Natural killer cell (primary cell): Measurements from ENCODE around the gene CMTR2. TPM values are rescaled to one million over a fixed set of nuclear protein-coding genes. Genes with fewer than 3 reads are reported as not detected.
A peak's percentile ranks its signal among the peaks of the same experiment; 100 is the strongest.

ENCODE experiments used
- ATAC-seq, 3 donors: fragments of 150-1000 bp in 2 of 3; fragments of 200-7000 bp in 1 of 3; cut with Tn5 transposase; 1 replicate in 1 of 3; 2 replicates in 2 of 3; pipeline ENCODE4 v1.10.0; 2021; ENCODE audit warnings: mild to moderate bottlenecking in 2 of 3, moderate library complexity in 2 of 3
- DNase-seq, 2 donors: peaks; one replicate each; pipeline versions ENCODE4 v3.0.0 to v3.0.0-alpha.2; 2013 to 2021; ENCODE audit warnings: mixed read lengths in 1 of 2
- H3K27ac ChIP-seq: one replicate; pipeline ENCODE4 v1.5.1; 2013; ENCODE audit warnings: mild to moderate bottlenecking, low read length
- H3K27me3 ChIP-seq: one replicate; pipeline ENCODE4 v1.6.1; 2013; ENCODE audit warnings: low read length; ENCODE audit not compliant: control insufficient read depth, insufficient read depth
- H3K36me3 ChIP-seq: one replicate; pipeline ENCODE4 v1.6.1; 2013; ENCODE audit warnings: low read length; ENCODE audit not compliant: control insufficient read depth, insufficient read depth
- H3K4me1 ChIP-seq: one replicate; pipeline ENCODE4 v1.6.1; 2013; ENCODE audit warnings: low read length; ENCODE audit not compliant: control insufficient read depth, insufficient read depth
- H3K4me3 ChIP-seq: one replicate; pipeline ENCODE4 v1.5.1; 2013; ENCODE audit warnings: low read length
- H3K9me3 ChIP-seq: one replicate; pipeline ENCODE4 v1.6.1; 2013; ENCODE audit warnings: low read length; ENCODE audit not compliant: control insufficient read depth, insufficient read depth
- H3K27ac Mint-ChIP-seq, 2 donors: one replicate each; pipeline ENCODE4 v1.8.0; 2022; ENCODE audit warnings: mild to moderate bottlenecking in 2 of 2, mixed read lengths in 2 of 2, moderate library complexity in 1 of 2
- H3K27me3 Mint-ChIP-seq, 2 donors: one replicate each; pipeline ENCODE4 v1.8.0; 2022; ENCODE audit warnings: low read depth in 2 of 2, mixed read lengths in 2 of 2
- H3K36me3 Mint-ChIP-seq: one replicate; pipeline ENCODE4 v1.8.0; 2022; ENCODE audit warnings: mixed read lengths
- H3K4me1 Mint-ChIP-seq, 2 donors: one replicate each; pipeline ENCODE4 v1.8.0; 2022; ENCODE audit warnings: mixed read lengths in 2 of 2
- H3K4me3 Mint-ChIP-seq: one replicate; pipeline ENCODE4 v1.8.0; 2022; ENCODE audit warnings: mild to moderate bottlenecking, moderate library complexity, mixed read lengths
- H3K9me3 Mint-ChIP-seq, 2 donors: one replicate each; pipeline ENCODE4 v1.8.0; 2022; ENCODE audit warnings: mixed read lengths in 2 of 2
- CTCF ChIP-seq: fragments of 200-600 bp; IDR thresholded peaks from one replicate; pipeline ENCODE4 v1.8.0; 2022; ENCODE audit warnings: antibody characterized with exemption
- WGBS: methylation state at CpG from one replicate; pipeline ENCODE4 v1.1.7; 2013; ENCODE audit warnings: missing lambda C conversion rate; ENCODE audit not compliant: insufficient coverage; 5-methylcytosine and 5-hydroxymethylcytosine counted together
- intact Hi-C: fragments of 100-400 bp; cut with micrococcal nuclease; formaldehyde crosslinking; loops from one replicate; pipeline ENCODE4 v1.14.2; 2022
- total RNA-seq, 4 donors: library from RNA; stranded (reverse); fragments of 120-200 nt in 1 of 4; gene quantifications; one replicate each; pipeline versions ENCODE4 v1.2.3 to v1.2.4, GENCODE V29; 2013 to 2022

Gene CMTR2
- total RNA-seq, 3 donors from 2014 or later (not counting 1 experiment from before 2014, with no cell fraction given) = 18.1 to 37.2 (median 23.1) TPM

GRCh38 chr16:71276589-71277334, 12.4 kb downstream of the CMTR2 start:
- peak overlapping the region; percentile 48 to 60 for H3K27ac Mint-ChIP-seq
- Histone ChIP-seq H3K27me3 (no peaks in the 10 kb centered on the region), H3K9me3 (no peaks in the 10 kb centered on the region), H3K27ac (peak overlapping the region; percentile 21), H3K4me3 (no peak overlapping the region), H3K36me3 (no peaks in the 10 kb centered on the region), H3K4me1 (peaks cover 8% of the 10 kb centered on the region)
- H3K36me3 Mint-ChIP-seq = peaks cover 18% of the 10 kb centered on the region
- ATAC-seq (peak; percentile 32 to 82 (median 77)), DNase-seq (no peak)
- H3K4me1 Mint-ChIP-seq = peaks cover 17 to 20% of the 10 kb centered on the region in 2 donors
- no peak for TF ChIP-seq CTCF
- WGBS = 61% methylated on average over 4 of the region's 4 CpGs
- peaks cover 6 to 7% of the 10 kb centered on the region in 2 donors for H3K9me3 Mint-ChIP-seq
- H3K27me3 Mint-ChIP-seq = no peaks in the 10 kb centered on the region
- intact Hi-C loops = no loop called here
- peak overlapping the region; percentile 29 for H3K4me3 Mint-ChIP-seq

GRCh38 chr16:71273384-71273783, 15.8 kb downstream of the CMTR2 start:
- 100% methylated on average over 1 of the region's 1 CpG for WGBS
- Histone ChIP-seq H3K27me3 (peaks cover 2% of the 10 kb centered on the region), H3K9me3 (no peaks in the 10 kb centered on the region), H3K4me3 (no peak overlapping the region), H3K36me3 (no peaks in the 10 kb centered on the region), H3K27ac (no peak overlapping the region), H3K4me1 (peaks cover 8% of the 10 kb centered on the region)
- intact Hi-C loops = no loop called here
- no peak for ATAC-seq
- Mint-ChIP-seq H3K27ac (no peak overlapping the region), H3K9me3 (peaks cover 6 to 7% of the 10 kb centered on the region in 2 donors), H3K4me3 (no peak overlapping the region), H3K36me3 (peaks cover 26% of the 10 kb centered on the region), H3K4me1 (peaks cover 12% of the 10 kb centered on the region in 2 donors), H3K27me3 (no peaks in the 10 kb centered on the region)
- TF ChIP-seq CTCF = no peak
- no peak for DNase-seq

- H3K4me1 ChIP-seq = peaks cover 8% of the 10 kb centered on the region
- H3K4me1 Mint-ChIP-seq = peaks cover 11 to 16% of the 10 kb centered on the region in 2 donors
- H3K9me3 Mint-ChIP-seq = no peaks in the 10 kb centered on the region
- no peaks in the 10 kb centered on the region for H3K36me3 ChIP-seq
- DNase-seq (no peak), ATAC-seq (no peak)
- H3K27me3 ChIP-seq = no peaks in the 10 kb centered on the region
- TF ChIP-seq CTCF = no peak
- H3K27ac ChIP-seq = no peak overlapping the region
- 89% methylated on average over 1 of the region's 3 CpGs for WGBS
- H3K9me3 ChIP-seq = no peaks in the 10 kb centered on the region
- no peak overlapping the region for H3K4me3 ChIP-seq
- no peaks in the 10 kb centered on the region for H3K36me3 Mint-ChIP-seq
- peaks cover 0 to 6% of the 10 kb centered on the region in 2 donors for H3K27me3 Mint-ChIP-seq
- H3K27ac Mint-ChIP-seq = no peak overlapping the region
- intact Hi-C loops = no loop called here
- H3K4me3 Mint-ChIP-seq = no peak overlapping the region
Measured at GRCh38 chr16:71264299-71264698, 24.9 kb downstream of the CMTR2 start.

GRCh38 chr16:71263582-71263981, 25.6 kb downstream of the CMTR2 start:
- H3K36me3 ChIP-seq = no peaks in the 10 kb centered on the region
- Mint-ChIP-seq H3K27me3 (peaks cover 0 to 6% of the 10 kb centered on the region in 2 donors), H3K27ac (no peak overlapping the region), H3K9me3 (no peaks in the 10 kb centered on the region), H3K4me3 (no peak overlapping the region), H3K4me1 (peaks cover 18 to 23% of the 10 kb centered on the region in 2 donors), H3K36me3 (no peaks in the 10 kb centered on the region)
- no peak overlapping the region for H3K27ac ChIP-seq
- no peak overlapping the region for H3K4me3 ChIP-seq
- no peak for TF ChIP-seq CTCF
- intact Hi-C loops = no loop called here
- DNase-seq (no peak), ATAC-seq (no peak)
- H3K4me1 ChIP-seq = peaks cover 12% of the 10 kb centered on the region
- H3K9me3 ChIP-seq = no peaks in the 10 kb centered on the region
- 90% methylated on average over 3 of the region's 3 CpGs for WGBS
- no peaks in the 10 kb centered on the region for H3K27me3 ChIP-seq
